HG03520 (cell line): ENCODE measurements around the gene RRP15.

ENCODE experiments used
- ATAC-seq: cut with Tn5 transposase; IDR thresholded peaks from one replicate; pipeline ENCODE4 v1.9.1; 2021; ENCODE audit warnings: mild to moderate bottlenecking, moderate library complexity; ENCODE audit not compliant: unreplicated experiment

Gene RRP15

GRCh38 chr1:218357893-218358232, 72.8 kb downstream of the RRP15 start:
- ATAC-seq, result no peak

DNA sequence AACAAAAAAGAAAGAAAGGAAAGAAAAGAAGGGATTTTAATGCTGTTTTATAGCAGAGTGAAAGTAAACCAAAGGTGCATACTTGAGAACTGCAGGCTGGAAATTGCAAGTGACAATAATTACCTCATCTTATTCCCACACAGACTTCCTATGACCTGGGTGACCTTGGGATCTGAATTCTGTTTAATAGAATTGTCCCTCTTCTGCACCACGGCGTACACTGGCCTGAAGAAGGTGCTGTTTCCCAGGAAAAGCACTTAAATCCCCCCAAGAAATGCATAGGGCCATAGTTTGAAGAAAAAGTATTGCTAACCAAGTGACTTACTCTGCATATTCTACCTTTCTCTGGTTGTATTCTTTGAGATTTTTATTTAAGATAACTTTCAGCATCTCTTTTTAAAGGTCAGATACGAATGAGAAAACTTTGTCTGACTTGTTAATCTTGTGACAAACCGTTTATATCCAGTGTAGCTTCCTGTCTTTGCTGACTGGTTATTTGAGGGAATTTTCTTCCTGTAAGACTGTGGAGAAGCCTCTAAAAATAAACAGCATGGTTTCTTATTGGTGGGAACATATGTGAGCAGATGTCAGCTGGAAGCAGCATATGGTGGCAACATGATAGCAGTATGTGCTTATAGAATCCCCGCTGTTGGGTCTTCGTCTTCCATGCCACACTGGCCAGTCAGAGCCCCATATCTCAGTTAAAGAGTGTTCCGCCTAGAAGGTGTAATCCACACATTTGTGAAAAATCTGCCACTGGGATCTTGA, 76.4 kb downstream of the RRP15 start:
- no peak for ATAC-seq

DNA sequence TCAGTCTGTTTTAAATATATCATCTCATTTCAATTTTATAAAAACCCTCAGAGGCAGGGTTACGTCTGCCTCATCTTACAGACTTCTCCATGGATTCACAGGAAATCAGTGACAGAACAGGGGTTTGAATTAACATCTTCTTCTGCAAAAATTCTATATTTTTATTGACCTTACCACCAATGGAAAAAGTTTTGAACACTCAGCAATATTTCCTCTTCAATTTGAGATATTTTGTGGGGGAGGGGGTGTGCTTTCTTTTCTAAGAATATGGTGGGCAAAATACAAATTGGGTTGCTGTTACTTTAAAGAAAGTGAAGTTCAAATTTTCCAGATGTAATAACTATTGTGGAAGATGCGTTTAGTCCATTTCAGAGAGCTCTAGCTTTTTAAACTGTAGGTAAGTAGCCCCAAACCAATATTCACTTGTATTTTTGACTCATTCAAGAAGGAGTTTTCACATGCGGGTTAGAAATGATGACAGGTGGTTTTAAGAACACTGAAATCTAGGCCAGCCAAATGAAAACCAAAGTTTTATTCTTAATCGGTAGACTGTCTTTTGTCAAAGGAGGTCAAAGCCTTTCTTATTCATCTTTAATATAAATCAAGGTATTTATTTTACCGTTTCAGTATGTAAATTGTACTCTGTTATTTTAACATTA, 77.5 kb downstream of the RRP15 start:
- no peak for ATAC-seq

DNA sequence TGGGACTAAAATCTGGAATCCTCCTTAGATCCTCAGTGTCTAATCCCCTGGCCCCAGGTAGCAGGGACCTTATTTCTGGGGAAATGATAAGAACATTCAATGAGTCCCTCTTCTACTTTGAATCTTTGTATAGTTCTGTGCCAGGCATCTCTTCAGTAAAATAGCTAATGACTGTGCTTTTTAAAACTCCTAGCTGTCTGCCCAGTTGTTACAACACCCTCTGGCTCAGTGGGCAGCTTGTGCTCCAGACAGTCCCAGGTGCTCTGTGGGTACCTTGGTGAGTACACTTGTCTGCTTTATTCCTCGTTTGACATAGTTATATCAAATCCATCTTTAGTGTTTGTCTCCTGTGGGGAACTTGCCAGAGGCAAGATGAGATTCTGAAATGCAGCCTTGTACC, 78.0 kb downstream of the RRP15 start:
- ATAC-seq, result no peak

GRCh38 chr1:218364028-218364710, 79.1 kb downstream of the RRP15 start:
- no peak for ATAC-seq

DNA sequence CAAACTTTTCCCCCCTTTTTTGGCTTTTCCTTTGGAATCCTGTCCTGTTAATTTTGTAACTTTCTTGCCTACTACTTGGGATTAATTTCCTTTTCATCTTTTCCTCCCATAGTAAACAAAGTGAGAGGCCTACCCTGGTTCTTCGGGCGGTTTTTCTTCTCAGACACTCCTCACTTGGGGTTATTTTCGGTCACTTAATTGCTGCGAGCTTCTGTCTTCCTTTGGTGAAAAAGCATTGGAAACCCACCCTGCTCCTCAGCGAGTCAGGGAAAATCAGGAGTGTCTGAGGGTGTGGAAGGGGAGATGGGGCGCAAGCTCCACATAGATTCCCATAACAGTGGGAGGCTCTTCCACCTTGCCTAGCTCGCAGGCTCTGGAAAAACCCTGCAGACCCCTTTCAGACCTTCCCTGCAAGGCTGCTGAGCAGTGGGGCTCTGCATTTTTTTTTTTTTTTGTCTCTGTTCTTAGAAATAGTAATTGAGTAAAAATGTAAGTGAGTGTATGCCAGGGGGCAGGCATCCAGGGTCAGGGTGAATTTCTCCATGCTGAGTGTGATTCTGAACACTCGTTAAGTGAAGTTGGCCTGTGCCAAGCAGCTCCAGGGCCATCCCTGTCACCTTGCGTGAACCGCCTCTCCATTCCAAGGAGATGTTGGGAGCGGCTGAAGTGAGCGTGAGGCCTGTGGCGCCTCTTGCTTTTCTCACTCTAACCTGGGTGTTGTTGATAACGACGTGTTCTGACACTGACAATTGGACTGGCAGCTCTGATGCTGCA, 80.3 kb downstream of the RRP15 start:
- no peak for ATAC-seq

DNA sequence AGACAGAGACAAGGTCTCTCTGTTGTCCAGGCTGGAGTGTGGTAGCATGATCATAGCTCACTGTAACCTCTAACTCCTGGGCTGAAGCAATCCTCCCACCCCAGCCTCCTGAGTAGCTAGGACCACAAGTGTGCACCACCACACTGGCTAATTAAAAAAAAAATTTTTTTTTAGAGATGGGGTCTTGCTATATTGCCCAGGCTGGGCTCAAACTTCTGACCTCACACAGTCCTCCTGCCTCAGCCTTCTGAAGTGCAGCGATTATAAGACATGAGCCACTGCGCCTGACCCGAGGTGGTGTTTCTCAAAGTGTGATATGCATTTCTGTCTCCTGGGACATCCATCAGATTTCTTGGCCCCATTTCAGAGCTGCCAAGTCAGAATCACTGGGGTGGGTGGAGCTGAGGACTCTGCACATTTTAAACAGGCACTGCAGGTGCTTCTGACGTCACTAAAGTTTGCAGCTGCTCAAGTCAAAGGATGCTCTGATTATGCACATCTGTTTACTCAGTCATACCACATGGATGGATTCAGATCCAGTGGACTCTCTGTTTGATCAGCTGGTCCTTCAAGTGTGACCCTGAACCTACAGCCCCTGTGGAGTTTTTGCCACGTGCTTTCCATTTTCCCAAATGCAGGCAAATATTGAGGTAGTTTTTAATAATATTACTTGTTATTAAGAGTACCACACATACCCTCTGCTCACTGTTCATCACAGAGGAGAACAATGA, 81.4 kb downstream of the RRP15 start:
- no peak for ATAC-seq

DNA sequence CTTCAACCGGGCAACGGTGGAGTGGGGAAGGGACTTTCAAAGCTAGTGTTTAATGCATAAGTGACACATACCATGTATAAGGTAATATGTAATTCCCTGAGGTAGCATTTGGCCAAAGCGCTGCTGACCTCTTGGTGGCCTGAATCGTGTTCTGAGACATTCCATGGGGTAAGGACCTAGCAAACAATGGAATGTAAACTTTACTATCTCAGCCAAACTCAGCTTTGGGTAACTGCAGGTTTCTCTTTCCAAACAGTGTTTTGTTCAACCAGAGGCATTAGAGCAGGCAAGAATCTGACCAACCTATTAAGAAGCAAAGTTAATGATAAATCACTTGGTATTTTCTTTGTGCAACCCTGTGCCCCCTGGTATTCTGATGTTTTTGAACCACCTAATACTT, 82.0 kb downstream of the RRP15 start:
- no peak for ATAC-seq

- no peak for ATAC-seq
These were observed 83.6 kb downstream of the RRP15 start for GRCh38 chr1:218368686-218369085.

DNA sequence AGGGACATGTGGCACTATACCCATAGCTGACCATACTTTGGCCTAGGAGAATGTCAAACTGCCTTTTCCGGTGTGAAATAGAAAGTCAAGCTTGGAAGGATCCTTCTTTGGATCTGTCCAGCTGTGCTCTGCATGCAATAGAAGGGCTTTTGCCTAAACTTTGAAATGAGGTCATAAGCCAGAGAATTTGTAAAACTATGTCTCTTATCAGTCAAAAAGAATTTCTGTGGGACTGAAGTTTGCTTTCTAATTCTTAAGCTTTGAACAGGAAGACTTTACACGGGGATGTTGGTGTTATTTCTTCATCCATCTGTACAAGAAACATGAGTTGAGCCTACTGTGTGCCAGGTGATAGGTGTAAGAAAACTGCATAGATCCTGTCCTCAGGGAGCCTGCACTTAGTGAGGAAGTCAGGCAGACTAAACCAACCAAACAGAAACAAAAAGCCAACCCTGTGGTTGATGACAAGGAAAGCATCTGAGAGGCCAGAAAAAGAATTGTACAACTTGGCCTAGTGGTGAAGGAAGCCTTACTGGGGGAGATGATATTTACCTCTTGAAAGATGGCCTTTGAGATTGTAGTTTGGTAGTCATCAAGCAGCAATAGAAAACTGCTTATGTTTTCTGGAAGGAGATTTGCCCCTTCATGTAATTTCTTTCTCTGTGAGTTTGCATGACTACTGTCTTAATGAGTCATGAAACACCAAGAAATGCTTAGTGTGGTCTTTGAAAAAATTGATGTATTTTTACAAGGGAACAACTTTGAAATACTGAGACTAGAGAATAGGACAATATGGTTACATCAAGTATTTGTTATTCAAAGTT, 84.8 kb downstream of the RRP15 start:
- no peak for ATAC-seq

DNA sequence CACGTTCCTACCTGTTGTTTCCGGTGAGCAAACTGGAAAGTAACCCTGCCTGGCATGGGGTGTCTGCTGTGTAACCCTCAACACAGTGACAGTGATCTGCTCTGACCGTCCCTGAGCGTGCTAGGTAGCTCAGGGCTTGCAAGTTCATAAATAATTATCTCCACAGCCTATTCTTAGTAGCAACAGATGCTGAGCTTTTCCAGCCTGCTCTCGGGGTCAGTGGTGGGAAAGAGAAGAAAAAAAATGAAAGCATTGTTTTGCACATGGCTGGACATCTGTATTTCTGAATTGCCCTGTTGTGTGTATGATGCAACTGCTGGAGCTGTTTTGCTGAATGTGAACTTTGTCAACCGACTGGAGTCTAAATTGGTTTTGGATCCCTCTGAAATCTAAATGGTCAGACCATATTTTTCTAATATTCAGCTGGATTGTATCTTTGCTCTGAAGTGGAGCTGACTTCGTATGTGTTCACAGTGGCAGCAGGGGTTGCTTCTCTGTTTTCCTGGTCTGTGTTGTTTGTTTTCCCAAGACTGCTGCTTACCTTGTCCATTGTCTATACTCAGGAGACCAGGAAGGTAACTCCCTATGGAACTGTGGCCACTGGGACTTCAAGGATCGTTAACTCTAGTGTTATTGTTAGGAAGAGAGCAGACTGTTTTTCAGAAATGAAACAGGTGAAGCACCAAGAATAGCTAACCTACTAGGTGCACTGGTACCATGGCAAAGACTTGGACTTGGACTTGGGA, 87.0 kb downstream of the RRP15 start:
- ATAC-seq, result no peak

DNA sequence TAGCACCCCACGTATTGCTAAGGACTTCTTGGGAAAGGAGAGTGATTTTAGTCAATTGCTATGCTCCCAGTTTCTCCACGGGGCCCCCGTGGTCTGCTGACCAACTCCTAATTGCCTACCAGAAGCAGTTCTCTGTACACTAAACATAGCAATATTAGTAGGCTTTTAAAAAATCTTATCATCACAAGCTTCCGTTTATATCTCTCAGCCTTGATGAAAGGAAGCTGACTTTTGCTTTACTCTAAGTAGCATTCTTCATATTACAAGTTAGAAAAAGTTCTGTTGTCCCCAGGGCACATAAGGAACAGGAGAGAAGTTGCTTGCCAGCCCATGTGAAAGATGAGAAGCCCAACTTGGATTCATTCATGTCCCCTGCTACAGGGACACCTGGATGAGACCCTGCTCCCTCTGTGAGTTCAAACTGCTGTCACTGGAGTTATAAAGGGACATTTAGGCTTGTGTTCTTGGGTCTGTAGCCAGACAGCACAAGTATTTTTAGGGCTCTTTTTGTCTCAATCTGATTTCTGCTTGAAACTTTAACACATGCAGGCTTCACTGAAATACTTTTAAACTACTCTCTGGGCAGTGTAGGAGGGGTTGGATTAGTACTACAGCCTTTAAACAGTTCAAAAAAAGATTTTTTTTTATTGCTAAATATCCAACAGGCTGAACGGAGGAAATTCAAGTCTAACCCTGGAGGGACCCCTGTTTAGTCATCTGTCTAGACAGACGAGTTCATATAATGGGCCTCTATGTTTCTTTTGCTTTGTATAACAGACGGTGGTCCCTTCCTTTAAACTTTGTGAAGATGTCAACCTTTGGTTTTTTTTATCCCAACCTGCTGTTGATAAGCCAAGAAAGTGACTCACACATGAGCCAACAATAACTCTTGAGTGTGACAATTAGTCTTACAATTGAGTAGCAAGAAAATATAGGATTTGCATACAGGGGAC, 89.6 kb downstream of the RRP15 start:
- ATAC-seq, result no peak

GRCh38 chr1:218376722-218377121, 91.6 kb downstream of the RRP15 start:
- ATAC-seq, result peak; percentile 8

- peak; percentile 72 for ATAC-seq
These were observed 92.1 kb downstream of the RRP15 start for GRCh38 chr1:218377143-218377660.

- ATAC-seq, result no peak
These were observed 95.3 kb downstream of the RRP15 start for GRCh38 chr1:218380125-218380977.

DNA sequence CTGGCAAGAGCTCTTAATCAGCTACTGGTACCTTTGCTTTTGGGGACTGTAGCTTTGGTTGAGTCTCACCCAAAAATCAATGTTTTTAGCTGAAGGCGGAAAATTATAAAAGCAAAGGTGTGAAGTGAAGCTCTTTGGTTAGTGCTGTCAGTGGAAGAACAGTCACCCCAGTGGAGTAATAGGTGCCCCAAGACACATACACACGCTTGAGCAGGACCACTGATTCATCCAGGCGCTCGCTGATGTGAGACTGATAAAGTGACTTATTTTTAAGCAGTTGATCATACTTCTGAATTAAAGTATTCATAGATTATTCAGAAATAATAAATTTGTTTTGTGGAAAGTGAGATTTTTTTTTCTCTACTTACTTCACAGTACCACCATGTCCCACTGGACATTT, 97.2 kb downstream of the RRP15 start:
- no peak for ATAC-seq

DNA sequence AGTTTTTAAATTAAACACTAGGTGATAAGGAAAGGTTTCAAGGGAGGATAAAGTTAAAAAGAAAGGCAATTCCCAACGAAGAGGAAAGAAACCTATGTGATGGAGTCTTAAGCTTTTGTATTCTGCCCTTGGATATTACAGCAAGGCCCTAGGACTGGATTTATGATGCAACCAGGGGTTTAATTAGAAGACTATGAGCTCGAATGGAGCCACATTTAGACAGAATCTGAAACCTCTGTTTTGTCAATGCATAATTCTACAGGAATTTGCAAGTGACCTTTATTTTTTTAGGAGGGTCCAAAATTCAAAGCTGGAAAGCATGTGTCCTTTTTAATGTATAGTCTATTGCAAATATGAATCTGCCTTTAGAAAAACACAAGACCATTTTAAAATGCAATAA, 98.0 kb downstream of the RRP15 start:
- ATAC-seq, result no peak
